SH-SY5Y (cell line): ENCODE results near the gene ASH1L.

Experiments used
- GATA2 ChIP-seq: IDR thresholded peaks from 2 replicates; pipeline ENCODE4 v1.6.1; 2011; ENCODE audit warnings: mild to moderate bottlenecking, low read depth, low read length
- GATA3 ChIP-seq: IDR thresholded peaks from 2 replicates; pipeline ENCODE4 v1.6.1; 2011; ENCODE audit warnings: low read depth, mild to moderate bottlenecking, low read length, moderate library complexity

GRCh38 chr1:155522069-155522468 is 40.5 kb downstream of the ASH1L start:
- TF ChIP-seq GATA2, result no peak
- TF ChIP-seq GATA3, result no peak
